Islet precursor cell (in vitro differentiated cells): ENCODE results near the gene ZNF584.
"Not testable (repeated sequence)": the region's sequence is repeated elsewhere in the genome, so short reads cannot be mapped to it uniquely, and the experiment has no call there.

Experiments used
- DNase-seq: peaks from one replicate; pipeline ENCODE4 v3.0.0-alpha.2; 2018

ZNF584 gene

GRCh38 chr19:58408152-58409009 lies at the start of gene ZNF584:
ZNF584 (plus strand) TSS chr19:58408649; CDS start chr19:58409148, 499 bp downstream.
- DNase-seq = peak; percentile 98

- DNase-seq = no peak
Observed at GRCh38 chr19:58361900-58362271, 46.6 kb upstream of the ZNF584 start.

GRCh38 chr19:58362272-58362994 lies 46.0 kb upstream of the ZNF584 start, which contains the start of gene ZNF497:
ZNF497 (minus strand) TSS chr19:58362751; CDS start chr19:58357635, 5,116 bp downstream.
- DNase-seq = peak; percentile 99

GRCh38 chr19:58364146-58364545 lies 44.3 kb upstream of the ZNF584 start:
- DNase-seq = no peak

GRCh38 chr19:58366585-58367430 lies 41.6 kb upstream of the ZNF584 start:
- no peak for DNase-seq

GRCh38 chr19:58367698-58368454 lies 40.6 kb upstream of the ZNF584 start:
- no peak for DNase-seq

- no peak for DNase-seq
Observed at GRCh38 chr19:58368561-58369360, 39.7 kb upstream of the ZNF584 start.

GRCh38 chr19:58372311-58373133 lies 35.9 kb upstream of the ZNF584 start:
- DNase-seq = no peak

GRCh38 chr19:58374200-58374599 lies 34.2 kb upstream of the ZNF584 start:
- no peak for DNase-seq

- DNase-seq = not testable (repeated sequence)
Observed at GRCh38 chr19:58376724-58377123, 31.7 kb upstream of the ZNF584 start.

GRCh38 chr19:58379246-58379645 lies 29.2 kb upstream of the ZNF584 start:
- no peak for DNase-seq

GRCh38 chr19:58380037-58380661 lies 28.3 kb upstream of the ZNF584 start:
- no peak for DNase-seq

GRCh38 chr19:58380662-58381459 lies 27.6 kb upstream of the ZNF584 start, which contains the start of gene ZNF837:
ZNF837 (minus strand) TSS chr19:58381030; CDS start chr19:58369332, 11,698 bp downstream.
- DNase-seq = peak; percentile 100

GRCh38 chr19:58381460-58382212 lies 26.8 kb upstream of the ZNF584 start:
- DNase-seq = peak; percentile 35

GRCh38 chr19:58382997-58383603 lies 25.3 kb upstream of the ZNF584 start:
- peak; percentile 37 for DNase-seq

- no peak for DNase-seq
Observed at GRCh38 chr19:58385313-58385890, 23.0 kb upstream of the ZNF584 start.

GRCh38 chr19:58385891-58386575 lies 22.4 kb upstream of the ZNF584 start:
- peak; percentile 53 for DNase-seq
